Liver (tissue), 9 donors: ENCODE measurements around the gene NXPE3. TPM values are rescaled to one million over a fixed set of nuclear protein-coding genes. Genes with fewer than 3 reads are reported as not detected.
"Not testable (repeated sequence)": the region's sequence is repeated elsewhere in the genome, so short reads cannot be mapped to it uniquely, and the experiment has no call there.

ENCODE experiments used
- DNase-seq: peaks from one replicate; pipeline ENCODE4 v3.0.0-alpha.2; 2017; ENCODE audit warnings: low spot score
- H3K27ac ChIP-seq, 2 donors: one replicate each; pipeline ENCODE4 v1.7.0; 2013; ENCODE audit warnings: inconsistent platforms in 2 of 2, low read length in 2 of 2, control low read depth in 1 of 2, low read depth in 1 of 2, mild to moderate bottlenecking in 1 of 2
- H3K27me3 ChIP-seq, 4 donors: one replicate each; pipeline versions ENCODE4 v1.6.1 to v1.7.0; 2013; ENCODE audit warnings: low read length in 3 of 4, inconsistent platforms in 1 of 4, mild to moderate bottlenecking in 1 of 4, moderate library complexity in 1 of 4; ENCODE audit not compliant: control insufficient read depth in 4 of 4, insufficient read depth in 4 of 4
- H3K36me3 ChIP-seq, 4 donors: one replicate each; pipeline versions ENCODE4 v1.6.1 to v1.7.0; 2013; ENCODE audit warnings: low read length in 3 of 4, mild to moderate bottlenecking in 3 of 4, low read depth in 1 of 4, moderate library complexity in 1 of 4; ENCODE audit not compliant: control insufficient read depth in 4 of 4, insufficient read depth in 3 of 4
- H3K4me1 ChIP-seq, 4 donors: one replicate each; pipeline versions ENCODE4 v1.6.1 to v1.7.0; 2013; ENCODE audit warnings: low read length in 3 of 4, mild to moderate bottlenecking in 3 of 4, moderate library complexity in 1 of 4; ENCODE audit not compliant: control insufficient read depth in 4 of 4, insufficient read depth in 4 of 4
- H3K4me3 ChIP-seq, 3 donors: one replicate each; pipeline versions ENCODE4 v1.6.1 to v1.7.0; 2013; ENCODE audit warnings: low read length in 3 of 3, control low read depth in 1 of 3, low read depth in 1 of 3, mild to moderate bottlenecking in 1 of 3
- H3K9ac ChIP-seq, 2 donors: one replicate each; pipeline ENCODE4 v1.7.0; 2013; ENCODE audit warnings: low read length in 2 of 2, mild to moderate bottlenecking in 2 of 2, moderate library complexity in 2 of 2, control low read depth in 1 of 2, low read depth in 1 of 2
- H3K9me3 ChIP-seq, 4 donors: one replicate each; pipeline versions ENCODE4 v1.6.1 to v1.7.0; 2013; ENCODE audit warnings: low read length in 3 of 4; ENCODE audit not compliant: control insufficient read depth in 4 of 4
- CTCF ChIP-seq: fragments of 150-350 bp; IDR thresholded peaks from 2 replicates; pipeline ENCODE4 v1.5.1; 2017; ENCODE audit warnings: improper control_type of control experiment, low read depth, low read length; ENCODE audit not compliant: missing input control
- EGR1 ChIP-seq, 2 donors: IDR thresholded peaks; 2 replicates each; pipeline ENCODE4 v1.6.1; 2016 to 2018; ENCODE audit warnings: antibody characterized with exemption in 2 of 2, low read depth in 2 of 2
- FOXA1 ChIP-seq: IDR thresholded peaks from 2 replicates; pipeline ENCODE4 v1.6.1; 2016; ENCODE audit warnings: antibody characterized with exemption
- FOXA2 ChIP-seq: IDR thresholded peaks from 2 replicates; pipeline ENCODE4 v1.6.1; 2016; ENCODE audit warnings: antibody characterized with exemption
- GABPA ChIP-seq, 2 donors: IDR thresholded peaks in 1 of 2; conservative IDR thresholded peaks in 1 of 2; 2 replicates each; pipeline ENCODE4 v1.6.1; 2016; ENCODE audit warnings: antibody characterized with exemption in 2 of 2, mild to moderate bottlenecking in 1 of 2, moderate library complexity in 1 of 2
- HNF4A ChIP-seq, 2 donors: conservative IDR thresholded peaks; 2 replicates each; pipeline ENCODE4 v1.6.1; 2016; ENCODE audit warnings: antibody characterized with exemption in 2 of 2, mild to moderate bottlenecking in 2 of 2
- JUND ChIP-seq, 2 donors: IDR thresholded peaks; 2 replicates each; pipeline ENCODE4 v1.6.1; 2016; ENCODE audit warnings: antibody characterized with exemption in 2 of 2
- MAX ChIP-seq: IDR thresholded peaks from 2 replicates; pipeline ENCODE4 v1.6.1; 2016; ENCODE audit warnings: antibody characterized with exemption
- NR2F2 ChIP-seq: IDR thresholded peaks from 2 replicates; pipeline ENCODE4 v1.6.1; 2016; ENCODE audit warnings: antibody characterized with exemption
- RAD21 ChIP-seq, 2 donors: IDR thresholded peaks; 2 replicates each; pipeline ENCODE4 v1.6.1; 2016; ENCODE audit warnings: antibody characterized with exemption in 2 of 2, mild to moderate bottlenecking in 2 of 2
- REST ChIP-seq: IDR thresholded peaks from 2 replicates; pipeline ENCODE4 v1.6.1; 2016; ENCODE audit warnings: antibody characterized with exemption, mild to moderate bottlenecking
- RXRA ChIP-seq, 2 donors: IDR thresholded peaks; 2 replicates each; pipeline ENCODE4 v1.6.1; 2017 to 2018; ENCODE audit warnings: antibody characterized with exemption in 2 of 2, mild to moderate bottlenecking in 1 of 2
- SP1 ChIP-seq: IDR thresholded peaks from 2 replicates; pipeline ENCODE4 v1.6.1; 2018; ENCODE audit warnings: antibody characterized with exemption, mild to moderate bottlenecking
- TAF1 ChIP-seq: conservative IDR thresholded peaks from 2 replicates; pipeline ENCODE4 v1.6.1; 2016; ENCODE audit warnings: antibody characterized with exemption, mild to moderate bottlenecking
- YY1 ChIP-seq: IDR thresholded peaks from 2 replicates; pipeline ENCODE4 v1.6.1; 2016; ENCODE audit warnings: antibody characterized with exemption, mild to moderate bottlenecking
- WGBS: extraction: QIAGEN DNeasy Blood & Tissue Kit; methylation state at CpG from one replicate; pipeline ENCODE4 v1.1.7; 2013; 5-methylcytosine and 5-hydroxymethylcytosine counted together
- polyA plus RNA-seq, 2 donors: library from polyadenylated mRNA; stranded (reverse) in 1 of 2; unstranded in 1 of 2; fragments of 200-250 nt in 1 of 2; fragments of >200 nt in 1 of 2; fragmentation: Nextera tagmentation in 1 of 2; extraction: Ambion mirVana in 1 of 2; gene quantifications; one replicate each; pipeline versions ENCODE4 v1.2.1 to v1.2.3, GENCODE V29; 2013 to 2015
- total RNA-seq, 2 donors: library from RNA; depleted of rRNA; stranded (reverse); fragments of >200 nt; gene quantifications; one replicate each; pipeline ENCODE4 v1.2.3, GENCODE V29; 2014
- TF ChIP-seq, protein P1 (sequence below): IDR thresholded peaks from 2 replicates; pipeline ENCODE4 v1.6.1; 2016; ENCODE audit warnings: antibody characterized with exemption
- TF ChIP-seq, protein P2 (sequence below): IDR thresholded peaks from 2 replicates; pipeline ENCODE4 v1.6.1; 2016; ENCODE audit warnings: antibody characterized with exemption
- donor health status: healthy.
- donor health status: healthy.
- donor health status: healthy.
- donor health status: healthy.
- donor health status: healthy.

The NXPE3 gene
- total and polyA plus RNA-seq, 4 donors = 1.1 to 2.7 (median 1.7) TPM

DNA sequence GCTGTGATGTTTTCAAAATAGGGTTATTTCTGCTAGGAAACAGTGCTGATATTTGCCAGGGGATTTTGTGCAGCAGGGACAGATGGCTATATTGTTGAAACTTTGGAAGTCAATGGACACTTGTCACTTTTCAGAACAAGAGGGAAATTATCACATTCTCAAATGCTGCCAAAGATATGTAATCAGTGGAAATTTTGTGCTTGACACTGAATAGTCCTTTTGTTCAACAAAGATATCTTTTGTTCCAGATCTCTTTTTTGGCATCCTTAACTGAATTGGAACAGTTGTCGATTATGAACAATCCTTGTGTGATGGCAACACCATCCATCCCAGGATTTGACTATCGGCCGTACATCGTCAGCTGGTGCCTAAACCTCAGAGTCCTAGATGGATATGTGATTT is 46.8 kb upstream of the NXPE3 start:
- H3K27ac ChIP-seq = no peak overlapping the region
- H3K9ac ChIP-seq = no peak overlapping the region
- WGBS = 95% methylated on average over 4 of the region's 4 CpGs
- H3K36me3 ChIP-seq = peaks cover 2 to 15% (median 6%) of the 10 kb centered on the region in 4 donors
- DNase-seq = no peak
- H3K4me3 ChIP-seq = no peak overlapping the region
- H3K4me1 ChIP-seq = no peaks in the 10 kb centered on the region
- TF ChIP-seq YY1 = no peak
- no peak for TF ChIP-seq HNF4A (conservative IDR thresholded peaks at IDR 0.05)
- TF ChIP-seq MAX = no peak
- TF ChIP-seq FOXA2 = no peak
- no peak for TF ChIP-seq EGR1 (IDR thresholded peaks at IDR 0.05; ENCODE audit: low read depth in 2 of 2)
- TF ChIP-seq FOXA1 = no peak
- no peak for TF ChIP-seq JUND (IDR thresholded peaks at IDR 0.05)
- TF ChIP-seq CTCF = no peak
- no peak for TF ChIP-seq REST
- TF ChIP-seq RAD21 (IDR thresholded peaks at IDR 0.05) = no peak
- no peak for TF ChIP-seq GABPA (IDR thresholded peaks at IDR 0.05 in 1 of 2, conservative IDR thresholded peaks at IDR 0.05 in 1 of 2)
- TF ChIP-seq, protein P1, sequence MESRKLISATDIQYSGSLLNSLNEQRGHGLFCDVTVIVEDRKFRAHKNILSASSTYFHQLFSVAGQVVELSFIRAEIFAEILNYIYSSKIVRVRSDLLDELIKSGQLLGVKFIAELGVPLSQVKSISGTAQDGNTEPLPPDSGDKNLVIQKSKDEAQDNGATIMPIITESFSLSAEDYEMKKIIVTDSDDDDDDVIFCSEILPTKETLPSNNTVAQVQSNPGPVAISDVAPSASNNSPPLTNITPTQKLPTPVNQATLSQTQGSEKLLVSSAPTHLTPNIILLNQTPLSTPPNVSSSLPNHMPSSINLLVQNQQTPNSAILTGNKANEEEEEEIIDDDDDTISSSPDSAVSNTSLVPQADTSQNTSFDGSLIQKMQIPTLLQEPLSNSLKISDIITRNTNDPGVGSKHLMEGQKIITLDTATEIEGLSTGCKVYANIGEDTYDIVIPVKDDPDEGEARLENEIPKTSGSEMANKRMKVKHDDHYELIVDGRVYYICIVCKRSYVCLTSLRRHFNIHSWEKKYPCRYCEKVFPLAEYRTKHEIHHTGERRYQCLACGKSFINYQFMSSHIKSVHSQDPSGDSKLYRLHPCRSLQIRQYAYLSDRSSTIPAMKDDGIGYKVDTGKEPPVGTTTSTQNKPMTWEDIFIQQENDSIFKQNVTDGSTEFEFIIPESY = no peak
- no peak for TF ChIP-seq SP1
- TF ChIP-seq, protein P2, sequence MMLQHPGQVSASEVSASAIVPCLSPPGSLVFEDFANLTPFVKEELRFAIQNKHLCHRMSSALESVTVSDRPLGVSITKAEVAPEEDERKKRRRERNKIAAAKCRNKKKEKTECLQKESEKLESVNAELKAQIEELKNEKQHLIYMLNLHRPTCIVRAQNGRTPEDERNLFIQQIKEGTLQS = no peak
- H3K9me3 ChIP-seq = no peaks in the 10 kb centered on the region
- no peaks in the 10 kb centered on the region for H3K27me3 ChIP-seq

DNA sequence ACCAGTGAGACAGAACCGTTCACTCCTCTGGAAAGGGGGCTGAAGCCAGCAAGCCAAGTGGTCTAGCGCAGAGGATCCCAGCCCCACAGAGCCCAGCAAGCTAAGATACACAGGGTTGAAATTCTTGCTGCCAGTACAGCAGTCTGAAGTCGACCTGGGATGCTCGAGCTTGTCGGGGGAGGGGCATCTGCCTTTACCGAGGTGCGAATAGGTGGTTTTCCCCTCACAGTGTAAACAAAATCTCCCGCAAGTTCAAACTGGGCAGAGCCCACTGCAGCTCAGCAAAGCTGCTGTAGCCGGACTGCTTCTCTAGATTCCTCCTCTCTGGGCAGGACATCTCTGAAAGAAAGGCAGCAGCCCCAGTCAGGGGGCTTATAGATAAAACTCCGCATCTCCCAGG is 43.2 kb upstream of the NXPE3 start:
- WGBS = 98% methylated on average over 10 of the region's 10 CpGs
- Histone ChIP-seq H3K9me3 (no peaks in the 10 kb centered on the region), H3K4me3 (no peak overlapping the region), H3K27me3 (no peaks in the 10 kb centered on the region), H3K9ac (no peak overlapping the region), H3K27ac (no peak overlapping the region), H3K4me1 (no peaks in the 10 kb centered on the region), H3K36me3 (peaks cover 2 to 15% (median 6%) of the 10 kb centered on the region in 4 donors)
- no peak for DNase-seq
- TF ChIP-seq HNF4A (conservative IDR thresholded peaks at IDR 0.05) (no peak), SP1 (no peak), GABPA (IDR thresholded peaks at IDR 0.05 in 1 of 2, conservative IDR thresholded peaks at IDR 0.05 in 1 of 2) (no peak), RXRA (IDR thresholded peaks at IDR 0.05) (no peak), NR2F2 (no peak), FOXA1 (no peak), YY1 (no peak), JUND (IDR thresholded peaks at IDR 0.05) (no peak), TAF1 (no peak)
- TF ChIP-seq, protein P1 = no peak

GRCh38 chr3:101741914-101742313 is 37.1 kb upstream of the NXPE3 start:
- not testable (repeated sequence) for H3K4me3 ChIP-seq, H3K4me1 ChIP-seq, DNase-seq, H3K9ac ChIP-seq, H3K27me3 ChIP-seq, H3K9me3 ChIP-seq, H3K36me3 ChIP-seq, H3K27ac ChIP-seq
- 93% methylated on average over 3 of the region's 3 CpGs for WGBS
